Keratinocyte (primary cell): ENCODE measurements around the gene KIR2DL4. TPM values are rescaled to one million over a fixed set of nuclear protein-coding genes. Genes with fewer than 3 reads are reported as not detected.
"Not testable (repeated sequence)": the region's sequence is repeated elsewhere in the genome, so short reads cannot be mapped to it uniquely, and the experiment has no call there.

Source experiments
- DNase-seq: peaks from one replicate; pipeline ENCODE4 v3.0.0-alpha.2; 2011; ENCODE audit warnings: low read depth, missing footprints, low spot score
- FAIRE-seq: peaks from 2 replicates; lab custom pipeline; 2011; peaks lifted over from hg19 to GRCh38; lab: Jason Lieb, UNC
- H2AFZ ChIP-seq: 2 replicates; pipeline ENCODE4 v1.6.0; 2012; ENCODE audit warnings: low read length, control low read depth, inconsistent platforms; ENCODE audit not compliant: control insufficient read depth
- H3K27ac ChIP-seq: 2 replicates; pipeline ENCODE4 v1.5.1; 2011; ENCODE audit warnings: low read length; ENCODE audit not compliant: control insufficient read depth, insufficient read depth
- H3K27me3 ChIP-seq: 3 replicates; pipeline ENCODE4 v1.6.0; 2011; ENCODE audit warnings: low read length; ENCODE audit not compliant: control insufficient read depth, insufficient read depth; ENCODE audit errors: extremely low read depth
- H3K36me3 ChIP-seq, 2 experiments: 2 replicates in 1 of 2; 3 replicates in 1 of 2; pipeline ENCODE4 v1.5.1; 2011; ENCODE audit warnings: low read length in 2 of 2, mild to moderate bottlenecking in 1 of 2; ENCODE audit not compliant: control insufficient read depth in 2 of 2, insufficient read depth in 2 of 2; ENCODE audit errors: extremely low read depth in 1 of 2
- H3K4me1 ChIP-seq: 3 replicates; pipeline ENCODE4 v1.5.1; 2011; ENCODE audit warnings: low read length; ENCODE audit not compliant: control insufficient read depth, insufficient read depth; ENCODE audit errors: extremely low read depth
- H3K4me2 ChIP-seq: 3 replicates; pipeline ENCODE4 v1.6.0; 2011; ENCODE audit warnings: low read depth, low read length; ENCODE audit not compliant: control insufficient read depth, insufficient read depth; ENCODE audit errors: extremely low read depth
- H3K4me3 ChIP-seq, 3 experiments: fragments of 200-600 bp in 1 of 3; sonication (generic) in 1 of 3; 2 replicates in 2 of 3; 3 replicates in 1 of 3; pipeline ENCODE4 v1.5.1; 2011 to 2016; ENCODE audit warnings: low read length in 3 of 3, mild to moderate bottlenecking in 3 of 3, control low read depth in 2 of 3, inconsistent platforms in 1 of 3, low read depth in 1 of 3, mixed read lengths in 1 of 3, mixed run types in 1 of 3, moderate library complexity in 1 of 3; ENCODE audit not compliant: control insufficient read depth in 2 of 3, insufficient read depth in 2 of 3; ENCODE audit errors: extremely low read depth in 1 of 3
- H3K79me2 ChIP-seq: 2 replicates; pipeline ENCODE4 v1.6.0; 2012; ENCODE audit warnings: low read length; ENCODE audit not compliant: control insufficient read depth, insufficient read depth
- H3K9ac ChIP-seq: 3 replicates; pipeline ENCODE4 v1.6.0; 2011; ENCODE audit warnings: low read length; ENCODE audit not compliant: control insufficient read depth, insufficient read depth; ENCODE audit errors: extremely low read depth
- H3K9me1 ChIP-seq: 3 replicates; pipeline ENCODE4 v1.6.0; 2011; ENCODE audit warnings: low read length; ENCODE audit not compliant: control insufficient read depth, insufficient read depth; ENCODE audit errors: extremely low read depth
- H3K9me3 ChIP-seq: 2 replicates; pipeline ENCODE4 v1.5.1; 2012; ENCODE audit warnings: low read depth, low read length; ENCODE audit not compliant: control insufficient read depth
- H4K20me1 ChIP-seq: 3 replicates; pipeline ENCODE4 v1.6.0; 2011; ENCODE audit warnings: low read length; ENCODE audit not compliant: control insufficient read depth, insufficient read depth; ENCODE audit errors: extremely low read depth
- dilution Hi-C: fragments of 300-500 bp; cut with MboI; formaldehyde crosslinking; loops from one replicate; pipeline ENCODE4 v1.7.0; 2020; ENCODE audit warnings: low sequenced_read_pairs; ENCODE audit not compliant: extremely low pct_ligation_motif_present
- polyA plus RNA-seq, 5 experiments: library from polyadenylated mRNA; depleted of rRNA in 3 of 5; stranded (reverse) in 3 of 5; stranded (forward) in 1 of 5; unstranded in 1 of 5; fragments of >200 nt; gene quantifications; 1 replicate in 1 of 5; 2 replicates in 3 of 5; 3 replicates in 1 of 5; pipeline versions ENCODE4 v1.2.1 to v1.2.3, GENCODE V29; 2011 to 2012; ENCODE audit warnings: missing spikeins in 2 of 5, low read depth in 1 of 5, low replicate concordance in 1 of 5
- small RNA-seq, 3 experiments: library from RNA; depleted of rRNA; stranded (forward); fragments of <200 nt; gene quantifications; one replicate each; pipeline ENCODE3, GENCODE V24; 2012; ENCODE audit warnings: low read depth in 3 of 3, low replicate concordance in 1 of 3; ENCODE audit not compliant: insufficient read length in 3 of 3

The KIR2DL4 gene
- polyA plus RNA-seq, 1 donor (not counting 4 experiments of a cell fraction or from before 2014, with no cell fraction given): not detected

DNA sequence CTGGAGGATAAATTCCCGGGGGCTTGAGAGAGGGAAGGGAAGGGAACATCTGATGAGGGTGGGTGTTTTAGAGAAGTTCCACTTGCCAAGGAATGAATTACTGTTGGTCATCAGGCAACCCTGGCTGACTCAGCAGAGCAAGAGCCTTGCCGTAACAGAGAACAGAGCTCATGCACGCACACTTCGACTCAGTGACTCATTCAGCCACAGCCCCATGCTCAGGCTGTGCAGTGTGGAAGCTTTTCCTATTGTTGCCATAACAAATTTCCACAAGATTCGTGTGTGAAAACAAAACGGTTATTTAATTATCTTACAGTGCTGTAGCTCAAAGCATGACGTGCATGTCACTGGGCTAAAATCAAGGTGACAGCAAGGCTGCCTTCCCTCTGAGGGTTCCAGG, 56.0 kb downstream of the KIR2DL4 start:
- H3K27me3 ChIP-seq, H2AFZ ChIP-seq, H3K9ac ChIP-seq, H3K4me3 ChIP-seq, FAIRE-seq, H3K9me3 ChIP-seq, H3K4me2 ChIP-seq, H3K79me2 ChIP-seq, H3K27ac ChIP-seq, H3K9me1 ChIP-seq, H3K4me1 ChIP-seq, H4K20me1 ChIP-seq, dilution Hi-C loops, DNase-seq, H3K36me3 ChIP-seq: not testable (repeated sequence)

DNA sequence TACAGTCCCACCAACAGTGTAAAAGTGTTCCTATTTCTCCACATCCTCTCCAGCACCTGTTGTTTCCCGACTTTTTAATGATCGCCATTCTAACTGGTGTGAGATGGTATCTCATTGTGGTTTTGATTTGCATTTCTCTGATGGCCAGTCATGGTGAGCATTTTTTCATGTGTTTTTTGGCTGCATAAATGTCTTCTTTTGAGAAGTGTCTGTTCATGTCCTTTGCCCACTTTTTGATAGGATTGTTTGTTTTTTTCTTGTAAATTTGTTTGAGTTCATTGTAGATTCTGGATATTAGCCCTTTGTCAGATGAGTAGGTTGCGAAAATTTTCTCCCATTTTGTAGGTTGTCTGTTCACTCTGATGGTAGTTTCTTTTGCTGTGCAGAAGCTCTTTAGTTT, 60.0 kb downstream of the KIR2DL4 start:
- H2AFZ ChIP-seq, H3K9me1 ChIP-seq, H3K9me3 ChIP-seq, H3K27me3 ChIP-seq, H3K4me2 ChIP-seq, DNase-seq, FAIRE-seq, H4K20me1 ChIP-seq, H3K79me2 ChIP-seq, H3K36me3 ChIP-seq, H3K9ac ChIP-seq, H3K27ac ChIP-seq, H3K4me3 ChIP-seq, H3K4me1 ChIP-seq, dilution Hi-C loops: not testable (repeated sequence)

Small RNAs within 50 kb of the gene (small RNA-seq; reads per million reads assigned to genes)
- 0 reads per million in 3 experiments for gene KIR3DP1

Other genes with a start within 250 kb of the KIR2DL4 start
- not detected in 3 replicates for gene LILRA2, start 229.8 kb upstream of the KIR2DL4 start, polyA plus RNA-seq
- not detected in 3 replicates for gene LILRA1, start 210.0 kb upstream of the KIR2DL4 start, polyA plus RNA-seq
- gene LILRB1, start 173.1 kb upstream of the KIR2DL4 start, polyA plus RNA-seq: not detected in 3 replicates
- gene LILRB4, start 140.6 kb upstream of the KIR2DL4 start, polyA plus RNA-seq: not detected in 3 replicates
- not detected in 3 replicates for gene KIR3DL3, start 79.2 kb upstream of the KIR2DL4 start, polyA plus RNA-seq
- gene KIR2DL3, start 65.1 kb upstream of the KIR2DL4 start, polyA plus RNA-seq: not detected in 3 replicates
- not detected in 3 replicates for gene KIR2DL1, start 33.8 kb upstream of the KIR2DL4 start, polyA plus RNA-seq
- gene KIR3DL1, start 12.9 kb downstream of the KIR2DL4 start, polyA plus RNA-seq: not detected in 3 replicates
- not detected in 3 replicates for gene KIR2DS4, start 29.1 kb downstream of the KIR2DL4 start, polyA plus RNA-seq
- gene KIR3DL2, start 46.8 kb downstream of the KIR2DL4 start, polyA plus RNA-seq: not detected in 3 replicates
- not detected in 3 replicates for gene FCAR, start 70.6 kb downstream of the KIR2DL4 start, polyA plus RNA-seq
- not detected in 3 replicates for gene NCR1, start 102.5 kb downstream of the KIR2DL4 start, polyA plus RNA-seq
- 0.03 TPM in 1 of 3 replicates, not detected in the others for gene NLRP7, start 143.9 kb downstream of the KIR2DL4 start, polyA plus RNA-seq
- 56.7 to 57.6 TPM (median 56.7 TPM) in 3 replicates for gene NLRP2, start 162.8 kb downstream of the KIR2DL4 start, polyA plus RNA-seq
- 0.04 to 0.09 TPM in 2 of 3 replicates, not detected in the other for gene GP6, start 234.7 kb downstream of the KIR2DL4 start, polyA plus RNA-seq